Stimulated activated naive B cell treated with anti-CD40 and anti-IgM and Interleukin-4, amounts not matched to agents 10 μg/mL and 1 μg/mL and 100 μg/mL, for 72 hours (primary cell): ENCODE measurements around the gene UNK.
"Not testable (repeated sequence)": the region's sequence is repeated elsewhere in the genome, so short reads cannot be mapped to it uniquely, and the experiment has no call there.

Experiments used
- ATAC-seq, 2 donors: fragments of 150-1000 bp; cut with Tn5 transposase; replicated peaks; 2 replicates each; pipeline ENCODE4 v1.10.0; 2021; ENCODE audit warnings: moderate library complexity in 1 of 2
- DNase-seq: peaks from one replicate; pipeline ENCODE4 v3.0.0; 2021
- H3K27ac Mint-ChIP-seq: one replicate; pipeline ENCODE4 v1.8.0; 2022; ENCODE audit warnings: mild to moderate bottlenecking, mixed read lengths
- H3K27me3 Mint-ChIP-seq, 2 donors: one replicate each; pipeline ENCODE4 v1.8.0; 2022; ENCODE audit warnings: mixed read lengths in 2 of 2
- H3K36me3 Mint-ChIP-seq, 2 donors: one replicate each; pipeline ENCODE4 v1.8.0; 2022; ENCODE audit warnings: mixed read lengths in 2 of 2, mild to moderate bottlenecking in 1 of 2
- H3K4me1 Mint-ChIP-seq, 2 donors: one replicate each; pipeline ENCODE4 v1.8.0; 2022; ENCODE audit warnings: mixed read lengths in 2 of 2, mild to moderate bottlenecking in 1 of 2
- H3K4me3 Mint-ChIP-seq, 2 donors: one replicate each; pipeline ENCODE4 v1.8.0; 2022; ENCODE audit warnings: mild to moderate bottlenecking in 2 of 2, mixed read lengths in 2 of 2, moderate library complexity in 1 of 2
- H3K9me3 Mint-ChIP-seq, 2 donors: one replicate each; pipeline ENCODE4 v1.8.0; 2022; ENCODE audit warnings: mixed read lengths in 2 of 2, mild to moderate bottlenecking in 1 of 2

UNK gene

GRCh38 chr17:75870228-75870627 lies 85.6 kb downstream of the UNK start:
- H3K36me3 Mint-ChIP-seq, H3K27me3 Mint-ChIP-seq, H3K27ac Mint-ChIP-seq, DNase-seq, H3K4me1 Mint-ChIP-seq, H3K4me3 Mint-ChIP-seq, H3K9me3 Mint-ChIP-seq, ATAC-seq: not testable (repeated sequence)

- DNase-seq (no peak), ATAC-seq (no peak)
- no peak overlapping the region for H3K4me3 Mint-ChIP-seq
Observed at GRCh38 chr17:75872434-75873351, 88.1 kb downstream of the UNK start.

DNA sequence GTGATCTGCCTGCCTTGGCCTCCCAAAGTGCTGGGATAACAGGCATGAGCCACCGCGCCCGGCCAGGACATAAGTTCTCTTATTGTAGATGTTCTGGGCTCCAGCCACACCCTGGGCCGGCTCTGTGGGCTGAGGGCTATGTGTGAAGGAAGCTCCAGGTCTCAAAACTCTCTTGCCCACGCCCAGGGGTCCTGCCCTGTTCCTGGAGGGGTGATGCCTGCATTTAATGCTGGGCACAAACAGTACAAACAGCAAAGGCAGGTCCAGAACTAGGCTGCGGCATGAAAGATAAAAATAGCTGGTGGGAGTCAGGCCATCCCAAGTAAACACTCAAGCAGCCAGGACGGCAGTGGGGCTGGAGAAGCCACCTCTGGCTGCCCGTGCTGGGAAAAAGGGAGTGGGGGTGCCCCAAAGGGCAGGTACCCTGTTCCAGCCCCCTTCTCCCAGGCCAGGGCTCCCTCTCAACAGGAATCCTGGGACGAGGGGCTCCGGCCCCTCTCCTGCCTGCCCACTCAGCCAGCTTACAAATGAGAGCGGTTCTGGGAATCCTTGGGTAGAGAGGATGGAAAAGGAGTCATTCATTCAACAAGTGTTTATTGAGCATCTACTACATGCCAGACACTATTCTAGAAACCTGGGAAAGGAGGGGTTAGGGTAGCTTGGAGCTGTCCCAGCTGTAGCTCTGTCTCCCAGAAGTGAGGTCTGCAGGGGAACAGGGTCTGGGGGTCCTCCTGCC lies 89.1 kb downstream of the UNK start:
- no peak overlapping the region for H3K4me3 Mint-ChIP-seq
- H3K36me3 Mint-ChIP-seq, result no peaks in the 10 kb centered on the region
- H3K27ac Mint-ChIP-seq, result no peak overlapping the region

More at GRCh38 chr17:75872434-75873351, 88.1 kb downstream of the UNK start:
- Mint-ChIP-seq H3K36me3 (no peaks in the 10 kb centered on the region), H3K9me3 (no peaks in the 10 kb centered on the region), H3K27me3 (peaks cover 4 to 7% of the 10 kb centered on the region in 2 donors), H3K27ac (peak overlapping the region; percentile 14), H3K4me1 (peaks cover 21% of the 10 kb centered on the region in 2 donors)

DNA sequence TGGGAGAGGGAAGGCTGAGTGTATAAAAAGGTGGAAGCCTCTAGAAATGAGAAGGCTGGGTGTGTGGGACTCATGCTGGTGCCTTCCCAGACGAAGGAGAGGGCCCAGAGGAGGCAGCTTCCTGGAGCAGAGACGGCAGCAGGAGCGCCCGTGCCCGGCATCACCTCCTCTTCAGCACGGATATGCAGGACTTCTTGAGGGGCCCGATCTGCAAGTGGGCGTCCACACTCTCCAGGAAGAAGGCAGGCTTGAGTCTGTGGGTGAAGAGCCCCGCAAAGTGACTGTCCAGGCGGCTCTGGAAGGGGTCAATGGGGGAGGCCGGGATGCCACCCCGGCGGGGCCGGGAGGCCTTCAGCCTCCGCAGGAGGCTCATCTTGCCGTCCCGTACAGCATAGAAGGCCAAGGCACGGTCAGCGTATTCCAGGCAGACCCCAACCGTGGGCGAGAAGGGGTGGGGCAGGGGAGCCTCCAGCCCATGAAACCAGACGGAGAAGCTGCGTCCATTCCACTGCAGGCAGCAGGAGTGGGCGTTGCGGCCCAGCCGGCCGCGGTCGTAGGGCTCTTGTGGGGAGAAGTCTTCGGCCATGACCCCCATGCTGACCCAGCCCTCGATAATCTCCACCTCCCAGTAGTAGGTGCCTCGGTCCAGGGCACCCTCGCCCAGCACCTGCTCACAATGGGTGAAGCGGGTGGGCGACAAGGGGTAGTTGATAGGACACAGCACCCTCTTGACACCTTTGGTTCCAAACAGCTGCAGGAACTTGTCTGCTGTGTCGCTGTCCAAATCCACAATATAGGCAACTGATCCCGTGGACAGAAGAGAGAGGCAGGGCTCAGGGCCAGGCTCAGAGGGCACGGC lies 89.9 kb downstream of the UNK start:
- Mint-ChIP-seq H3K27me3 (peaks cover 6 to 17% of the 10 kb centered on the region in 2 donors), H3K4me3 (no peak overlapping the region), H3K36me3 (no peaks in the 10 kb centered on the region), H3K9me3 (no peaks in the 10 kb centered on the region), H3K4me1 (peaks cover 23 to 31% of the 10 kb centered on the region in 2 donors), H3K27ac (no peak overlapping the region)
- no peak for ATAC-seq
- DNase-seq, result no peak

More for the DNA sequence above, 89.1 kb downstream of the UNK start:
- ATAC-seq, result no peak
- H3K27me3 Mint-ChIP-seq, result peaks cover 6 to 13% of the 10 kb centered on the region in 2 donors
- no peaks in the 10 kb centered on the region for H3K9me3 Mint-ChIP-seq
- H3K4me1 Mint-ChIP-seq, result peaks cover 23 to 27% of the 10 kb centered on the region in 2 donors
- no peak for DNase-seq
